Activated CD4-positive, alpha-beta T cell treated with anti-CD3 and anti-CD28 coated beads, Interleukin-2, amount 50 U/mL, for 24 hours (primary cell): ENCODE measurements around the gene FSTL5.

Experiments used
- DNase-seq, 2 donors: peaks; one replicate each; pipeline ENCODE4 v3.0.0-alpha.2; 2020; ENCODE audit warnings: low read depth in 1 of 2, low spot score in 1 of 2

FSTL5 gene

DNA sequence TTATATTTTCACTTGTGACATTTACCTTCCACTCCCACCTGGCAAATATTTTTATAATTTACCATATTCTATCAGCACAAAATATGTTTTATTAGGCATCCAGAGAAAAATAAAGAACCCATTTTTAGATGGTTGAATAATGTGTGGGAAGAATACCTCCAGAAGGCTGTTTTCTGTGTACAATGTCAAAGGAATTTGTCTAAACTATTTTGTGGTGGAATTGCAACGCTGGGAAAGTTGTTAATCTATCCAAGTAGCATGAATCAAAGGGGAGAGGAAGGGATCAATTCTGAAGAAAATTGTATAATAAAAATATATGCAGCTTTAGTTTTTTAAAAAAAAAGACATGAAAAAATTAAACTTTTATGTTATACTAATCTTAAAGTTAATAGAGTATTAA is 706.5 kb downstream of the FSTL5 start:
- no peak for DNase-seq

DNA sequence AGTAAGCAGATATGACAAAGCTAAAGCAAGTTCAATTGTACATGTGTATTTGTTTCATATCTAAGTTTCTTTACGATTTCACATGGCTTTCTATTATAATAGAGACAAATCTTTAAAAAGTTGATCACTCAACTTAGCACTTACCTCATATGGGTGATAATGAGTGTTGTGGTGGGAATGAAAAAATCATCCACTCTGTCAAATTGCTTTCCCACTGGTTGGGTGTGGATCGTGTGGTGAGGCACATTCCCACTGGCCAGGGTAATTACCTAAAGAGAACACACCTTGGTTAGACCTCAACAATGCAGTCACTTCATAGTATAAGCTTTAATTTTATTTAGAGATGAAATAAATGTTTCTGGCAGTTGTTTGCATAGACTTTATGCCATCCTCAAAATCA is 708.9 kb downstream of the FSTL5 start:
- no peak for DNase-seq

DNA sequence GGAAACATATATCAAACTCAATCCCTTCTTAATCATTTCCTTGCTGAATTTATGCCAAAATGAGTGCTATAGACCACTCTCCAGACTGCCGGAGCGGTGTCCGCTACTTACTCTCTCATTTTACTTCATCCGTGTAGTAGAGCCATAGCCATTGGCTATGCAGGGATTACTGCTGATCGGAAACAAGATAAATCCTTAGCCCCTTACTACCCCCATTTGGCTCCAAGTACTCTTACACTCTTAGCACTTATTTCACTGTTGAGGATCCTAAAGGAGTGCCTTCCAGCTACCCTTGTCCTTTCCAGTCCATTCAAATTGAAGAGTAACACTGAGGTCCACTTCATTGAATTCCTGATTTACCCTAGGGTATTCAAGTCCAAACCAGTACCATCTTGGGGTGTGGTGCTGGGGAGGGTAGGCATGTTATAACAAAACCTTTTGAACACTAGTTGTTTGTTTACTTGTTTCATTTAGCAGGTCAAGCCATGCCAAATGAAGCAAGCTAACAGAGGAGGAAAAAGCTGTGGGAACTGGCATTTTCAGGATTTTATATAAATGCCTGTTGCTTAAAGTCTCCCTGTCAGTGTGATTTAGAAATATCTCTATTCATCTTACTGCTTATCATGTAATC is 715.1 kb downstream of the FSTL5 start:
- DNase-seq: no peak

DNA sequence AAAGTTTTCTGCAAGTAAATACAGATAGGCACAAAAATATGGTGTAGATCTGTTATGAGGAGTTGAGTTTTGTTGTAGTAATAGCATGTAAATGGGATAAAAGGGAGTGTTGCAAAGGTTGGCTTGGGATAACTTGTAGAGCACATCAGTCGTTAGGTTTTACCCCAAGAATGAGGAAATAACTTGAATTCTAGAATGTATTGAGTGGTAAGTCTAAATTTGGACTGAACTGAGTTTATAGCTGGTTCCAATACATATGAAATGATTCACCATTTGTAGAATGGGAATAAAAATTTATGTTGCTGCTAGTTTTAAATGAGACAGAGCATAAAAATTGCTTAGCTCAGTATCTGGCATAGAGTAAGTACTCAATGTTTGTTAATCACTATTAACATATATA is 719.2 kb downstream of the FSTL5 start:
- DNase-seq: no peak

DNA sequence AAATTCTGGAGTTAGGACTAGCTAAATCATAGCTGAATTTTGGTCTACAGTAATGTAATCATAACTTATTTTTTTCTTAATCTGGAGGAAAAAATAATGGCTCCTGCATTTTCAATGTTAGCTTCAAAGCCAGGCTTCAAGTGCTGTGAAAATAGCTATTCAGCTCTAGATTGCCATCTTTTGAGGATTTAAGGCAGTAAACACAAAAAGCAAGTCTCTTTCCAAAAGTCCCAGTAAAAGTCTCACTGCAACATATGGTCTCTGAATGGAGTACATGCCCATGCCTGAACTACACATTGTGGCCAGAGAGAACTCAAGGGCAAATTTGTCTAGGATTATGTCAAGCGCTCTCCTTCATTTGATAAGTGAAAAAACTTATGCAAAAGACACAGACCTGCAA is 720.9 kb downstream of the FSTL5 start:
- no peak for DNase-seq

DNA sequence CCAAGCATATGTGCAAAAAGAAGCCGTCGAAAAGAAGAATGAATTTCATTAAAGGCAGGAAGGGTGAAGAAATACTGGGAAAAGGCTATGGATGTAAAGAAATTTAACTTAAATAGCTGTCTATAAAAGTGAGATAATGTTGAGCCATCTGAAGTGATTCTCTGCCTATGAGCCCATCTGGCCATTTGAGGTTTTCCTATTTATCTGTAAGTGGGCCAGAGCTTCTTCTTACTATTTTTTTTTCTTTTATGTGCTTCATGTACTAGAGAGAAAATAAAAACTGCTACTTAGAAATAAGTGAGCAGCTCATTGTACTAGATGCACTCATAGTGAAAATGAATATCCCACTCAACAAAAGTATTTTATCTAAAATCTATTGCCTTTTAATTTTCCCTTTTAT is 725.7 kb downstream of the FSTL5 start:
- DNase-seq: no peak

DNA sequence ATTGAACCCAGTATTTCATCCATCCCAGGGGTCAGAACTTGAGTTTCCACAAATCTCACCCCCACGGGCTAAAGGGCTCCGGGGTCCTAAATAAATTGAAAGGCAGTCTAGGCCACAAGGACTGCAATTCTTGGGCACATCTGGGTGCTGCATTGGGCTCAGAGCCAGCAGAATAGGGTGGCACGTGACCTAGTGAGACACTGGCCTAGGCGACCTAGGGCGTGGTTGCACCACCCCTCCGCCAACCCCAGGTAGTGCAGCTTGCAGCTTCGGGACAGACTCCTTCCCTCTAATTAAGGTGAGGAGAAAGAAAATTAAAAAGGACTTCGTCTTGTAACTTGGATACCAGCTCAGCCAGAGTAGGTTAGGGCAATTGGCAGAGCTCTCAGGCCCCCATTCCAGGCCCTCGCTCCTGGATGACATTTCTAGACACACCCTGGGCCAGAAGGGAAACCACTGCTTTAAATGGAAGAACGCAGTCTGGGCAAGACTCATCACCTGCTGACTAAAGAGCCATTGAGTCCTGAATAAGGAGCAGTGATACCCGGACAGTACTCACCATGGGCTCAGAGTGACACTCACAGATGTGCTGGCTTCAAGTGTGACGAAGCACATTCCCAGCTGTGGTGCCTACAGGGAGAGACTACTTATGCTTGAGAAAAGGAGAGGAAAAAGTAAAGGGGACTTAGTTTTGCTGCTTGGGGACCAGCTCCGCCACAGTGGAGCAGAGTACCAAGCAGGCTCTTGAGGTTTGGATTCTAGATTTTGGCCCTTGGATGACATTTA is 735.4 kb downstream of the FSTL5 start:
- no peak for DNase-seq

DNA sequence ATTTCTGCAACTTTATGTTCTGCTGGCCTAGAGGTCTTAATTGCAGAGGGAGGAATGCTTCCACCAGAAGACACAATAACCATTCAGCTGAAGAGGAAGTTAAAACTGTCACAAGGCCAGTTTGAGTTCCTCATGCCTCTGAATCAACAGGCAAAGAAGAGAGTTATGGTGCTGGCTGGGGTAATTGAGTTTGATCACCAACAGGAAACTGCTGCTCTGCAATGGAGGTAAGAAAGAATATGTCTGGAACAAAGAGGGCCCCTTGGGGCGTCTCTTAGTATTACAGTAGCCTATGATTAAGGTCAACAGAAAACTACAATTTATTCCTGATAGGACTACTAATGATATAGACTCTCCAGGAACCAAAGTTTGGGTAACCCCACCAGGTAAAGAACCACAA is 744.0 kb downstream of the FSTL5 start:
- DNase-seq: no peak

DNA sequence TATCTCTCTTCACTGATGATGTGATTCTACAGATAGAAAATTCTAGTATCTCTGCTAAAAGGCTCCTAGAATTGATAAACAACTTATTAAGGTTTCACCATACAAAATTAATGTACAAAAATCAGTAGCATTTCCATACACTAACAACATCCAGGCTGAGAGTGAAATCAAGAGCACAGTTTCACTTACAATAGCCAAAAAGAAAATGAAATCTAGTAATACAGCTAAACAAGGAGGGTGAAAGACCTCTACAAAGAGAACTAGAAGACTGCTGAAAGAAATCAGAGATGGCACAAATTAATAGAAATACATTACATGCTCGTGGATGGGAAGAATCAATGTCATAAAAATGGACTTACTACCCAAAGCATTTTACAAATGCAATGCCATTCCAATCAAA is 751.9 kb downstream of the FSTL5 start:
- DNase-seq: no peak

DNA sequence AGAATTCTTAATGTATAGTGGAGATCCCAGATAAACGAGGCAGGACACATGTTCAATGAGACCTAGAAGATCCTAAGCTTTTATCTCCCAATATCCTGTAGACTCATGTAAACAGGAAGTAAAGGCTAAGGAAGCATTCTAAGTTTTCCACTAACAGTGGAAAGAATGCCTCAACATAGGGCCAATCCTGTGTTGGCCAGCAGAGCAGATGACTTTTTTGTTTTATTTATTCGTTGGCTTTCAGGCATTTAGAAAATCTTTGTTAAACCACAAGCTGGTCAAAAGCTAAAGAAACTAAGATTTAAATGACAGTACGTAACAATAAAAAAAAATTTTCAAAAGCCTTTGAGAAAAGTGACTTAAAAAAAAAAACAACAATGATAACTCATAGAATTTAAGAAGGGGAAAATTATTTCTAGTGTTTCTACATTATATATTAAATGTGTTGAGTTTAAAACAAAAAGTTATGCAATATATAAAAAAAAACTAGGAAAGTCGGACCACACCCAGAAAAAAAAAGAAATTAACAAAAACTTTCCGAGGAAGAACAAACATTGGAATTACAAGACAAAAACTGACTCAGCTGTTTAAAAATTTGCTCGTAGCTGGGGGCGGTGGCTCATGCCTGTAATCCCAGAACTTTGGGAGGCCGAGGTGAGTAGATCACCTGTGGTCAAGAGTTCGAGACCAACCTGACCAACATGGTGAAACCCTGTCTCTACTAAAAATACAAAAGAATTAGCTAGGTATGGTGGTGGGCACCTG is 759.3 kb downstream of the FSTL5 start:
- DNase-seq: no peak

DNA sequence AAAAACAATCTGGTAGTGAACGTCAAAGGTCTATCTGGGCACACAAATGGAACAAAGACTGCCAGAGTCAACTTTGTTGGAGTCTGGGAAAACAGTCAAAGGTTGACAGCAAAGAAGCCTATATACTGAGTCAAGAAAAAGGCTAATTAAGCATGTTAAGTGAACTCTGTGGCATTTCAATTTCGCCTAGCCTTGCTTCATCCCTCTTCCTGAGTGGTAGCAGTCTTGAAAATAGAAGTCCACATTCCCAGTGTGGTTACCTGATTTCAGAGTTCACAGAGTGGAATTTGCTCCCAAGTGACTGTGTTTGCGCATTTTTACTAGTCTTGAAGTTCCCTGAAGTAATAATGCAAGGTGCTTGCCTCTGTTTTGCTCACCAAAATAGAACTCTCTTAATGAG is 760.0 kb downstream of the FSTL5 start:
- no peak for DNase-seq

DNA sequence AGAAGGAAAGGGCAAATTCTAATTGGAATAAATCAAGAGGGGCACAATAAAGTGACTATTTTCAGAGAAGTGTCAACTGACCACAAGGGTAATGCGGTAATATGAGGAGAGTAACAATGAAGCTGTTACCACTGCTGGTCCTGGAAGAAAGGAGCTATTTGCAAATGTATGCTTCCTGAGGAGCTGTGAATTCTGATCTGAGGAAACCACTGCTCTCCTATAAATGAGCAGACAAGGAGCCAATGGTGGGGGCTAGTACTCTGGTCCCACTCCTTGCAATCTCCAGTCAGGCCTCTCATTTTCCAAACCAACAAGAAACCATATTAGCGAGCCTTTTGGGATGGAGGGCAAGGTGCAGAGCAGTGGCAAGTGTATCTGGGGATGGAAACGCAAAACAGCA is 770.2 kb downstream of the FSTL5 start:
- no peak for DNase-seq

DNA sequence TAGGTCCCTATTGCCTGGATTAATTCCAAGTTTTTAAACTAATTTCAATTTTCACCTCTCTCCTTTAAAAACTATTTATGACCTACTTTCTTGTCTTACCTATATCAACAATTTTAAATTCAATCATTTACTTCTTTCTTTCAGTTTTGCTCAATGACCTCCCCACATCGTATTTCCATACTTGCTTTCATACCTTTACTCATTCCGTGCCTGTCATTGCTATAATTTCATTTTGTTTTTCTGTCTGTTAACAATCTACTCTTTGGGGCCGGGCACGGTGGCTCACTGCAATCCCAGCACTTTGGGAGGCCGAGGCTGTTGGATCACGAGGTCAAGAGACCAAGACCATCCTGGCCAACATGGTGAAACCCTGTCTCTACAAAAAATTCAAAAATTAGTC is 781.1 kb downstream of the FSTL5 start:
- DNase-seq: no peak

DNA sequence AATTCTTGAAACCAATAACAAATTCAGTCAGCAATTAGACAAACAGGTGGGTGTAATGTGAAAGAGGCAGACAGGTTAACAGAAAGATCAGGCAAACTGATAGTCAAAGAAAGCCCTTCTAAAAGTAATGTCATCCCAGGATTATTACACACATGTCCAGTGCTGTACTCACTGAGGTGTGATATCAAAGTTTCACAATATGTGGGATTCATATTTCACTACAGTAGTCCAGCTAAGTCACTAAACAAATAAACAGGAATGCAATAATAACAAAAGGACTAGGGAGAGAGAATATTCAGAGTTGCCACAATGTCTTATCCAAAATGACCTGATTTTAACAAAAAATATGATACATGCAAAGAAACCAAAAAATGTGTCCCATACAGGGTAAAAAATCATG is 787.5 kb downstream of the FSTL5 start:
- no peak for DNase-seq

DNA sequence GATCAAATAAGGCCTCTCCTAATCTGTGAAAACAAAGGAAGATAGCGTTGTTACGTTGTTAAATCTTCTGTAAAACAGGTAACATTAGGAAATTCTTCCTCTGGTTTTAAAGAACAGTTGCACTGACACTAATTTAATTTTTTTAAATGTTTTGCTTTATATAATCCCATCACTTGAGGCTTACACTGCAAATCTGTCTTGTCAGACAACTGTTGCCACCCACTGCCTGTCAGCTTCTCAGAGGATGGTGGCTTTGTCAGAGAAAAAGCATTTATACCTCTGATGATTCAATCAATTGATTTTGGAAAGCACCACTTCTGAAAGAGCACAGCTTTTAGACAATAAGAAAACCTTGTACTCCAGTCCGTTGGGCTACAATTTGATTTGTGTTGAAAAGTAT is 799.1 kb downstream of the FSTL5 start:
- DNase-seq: no peak

DNA sequence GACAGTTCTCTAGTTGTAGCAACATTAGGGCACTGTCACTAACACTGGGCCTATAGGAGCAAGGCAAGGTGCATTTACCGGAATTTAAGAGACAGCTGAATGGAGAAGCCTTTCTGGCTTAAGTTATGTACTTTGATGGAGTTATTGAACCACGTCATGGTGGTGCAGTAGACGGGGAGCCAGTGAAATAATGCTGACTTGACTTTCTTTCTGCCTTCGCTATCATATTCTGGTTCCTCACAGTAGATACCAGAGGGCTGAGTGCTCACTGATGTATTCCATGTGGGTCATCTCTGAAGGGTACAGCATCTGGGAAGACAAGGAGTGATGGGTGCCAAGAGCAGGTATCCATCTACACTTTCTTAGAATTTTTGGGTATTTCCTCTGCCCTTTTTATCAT is 802.8 kb downstream of the FSTL5 start:
- DNase-seq: no peak

DNA sequence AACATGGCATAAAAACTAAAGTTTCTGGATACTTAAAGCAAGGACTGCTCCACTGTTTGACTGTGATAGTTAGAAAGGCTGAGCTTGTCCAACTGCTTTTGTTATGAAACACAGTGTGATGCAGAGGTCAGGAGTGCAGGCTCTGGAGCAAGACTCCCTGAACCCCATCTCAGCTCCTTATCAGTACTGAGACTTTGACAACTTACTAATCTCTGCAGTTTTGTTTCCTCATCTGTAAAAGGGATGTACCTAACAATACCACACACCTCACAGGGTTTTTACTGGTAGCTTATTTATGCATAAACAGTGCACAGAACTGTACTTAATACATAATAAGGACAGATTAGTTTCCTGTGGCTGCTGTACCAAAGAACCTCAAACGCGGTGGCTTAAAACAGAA is 804.3 kb downstream of the FSTL5 start:
- no peak for DNase-seq

DNA sequence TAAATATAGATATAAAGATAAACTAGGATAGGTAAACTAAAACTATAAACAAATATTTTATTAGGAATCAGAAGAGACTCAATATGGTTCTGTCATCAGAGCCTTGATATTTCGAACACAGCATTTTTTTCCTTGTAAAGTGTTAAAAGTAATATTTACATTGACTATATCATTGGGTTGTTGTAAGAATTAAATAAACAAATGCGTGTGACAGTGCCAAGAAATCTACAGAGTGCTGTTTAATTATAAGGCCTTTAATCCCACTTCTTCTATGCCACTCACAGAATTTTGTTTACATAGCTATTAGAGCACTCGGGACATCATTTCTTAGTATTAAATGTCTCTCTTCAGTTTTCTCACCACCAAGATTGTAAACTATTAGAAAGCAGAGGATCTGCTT is 807.4 kb downstream of the FSTL5 start:
- DNase-seq: no peak

DNA sequence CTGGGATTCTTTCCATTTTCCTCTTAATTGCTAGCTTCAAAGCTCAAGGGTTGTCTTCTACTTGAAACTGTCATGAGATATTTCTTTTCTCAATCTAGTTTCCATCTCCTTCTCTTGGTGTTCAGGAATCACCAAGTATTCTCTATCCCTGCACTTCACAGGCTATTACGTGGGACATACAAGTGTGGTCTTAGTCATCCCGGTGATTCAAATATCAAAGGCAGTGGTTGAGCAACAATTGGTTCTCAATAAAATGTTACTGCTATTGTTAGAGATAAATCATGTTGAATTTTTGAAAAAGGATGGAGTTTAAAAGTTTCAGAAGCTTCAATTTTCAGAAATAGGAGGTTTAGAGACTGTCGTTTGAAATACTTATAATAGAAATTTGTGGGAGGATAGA is 812.9 kb downstream of the FSTL5 start:
- DNase-seq: no peak

DNA sequence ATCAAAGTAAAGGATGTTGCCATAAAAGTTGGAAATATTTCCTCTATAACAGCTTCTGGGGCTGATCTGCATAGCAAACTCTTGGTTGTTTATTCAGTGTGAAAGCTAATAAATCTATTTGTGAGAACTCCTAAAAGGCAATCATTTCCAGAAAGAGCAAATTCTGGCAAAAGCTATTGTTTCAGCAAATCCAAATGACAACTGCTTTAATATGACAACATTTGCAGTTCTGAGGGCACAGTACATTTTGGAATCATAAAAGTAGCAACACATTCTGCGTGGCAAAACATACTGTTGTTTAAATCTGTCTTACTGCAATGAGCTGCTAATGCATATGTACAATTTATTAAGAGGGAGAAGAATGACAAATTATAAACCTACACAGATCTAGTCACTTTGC is 818.1 kb downstream of the FSTL5 start:
- DNase-seq: no peak

DNA sequence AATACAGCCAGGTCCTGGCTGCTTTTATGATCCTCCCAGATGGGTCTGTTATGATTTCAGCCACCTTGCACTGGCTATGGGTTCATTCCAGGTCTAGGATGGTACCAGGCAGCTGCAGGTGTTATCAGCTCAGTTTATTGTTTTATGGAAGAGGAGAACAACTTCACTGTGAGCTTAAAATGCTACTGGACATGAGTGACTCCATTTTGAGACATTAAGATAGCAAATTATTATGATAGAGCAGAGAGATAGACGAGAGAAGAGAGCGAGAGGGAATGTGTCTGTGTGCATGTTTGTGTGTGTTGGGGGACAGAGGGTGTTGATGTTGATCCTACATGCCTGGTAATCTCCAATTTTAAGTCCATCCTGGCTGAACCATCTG is 820.2 kb downstream of the FSTL5 start:
- no peak for DNase-seq

DNA sequence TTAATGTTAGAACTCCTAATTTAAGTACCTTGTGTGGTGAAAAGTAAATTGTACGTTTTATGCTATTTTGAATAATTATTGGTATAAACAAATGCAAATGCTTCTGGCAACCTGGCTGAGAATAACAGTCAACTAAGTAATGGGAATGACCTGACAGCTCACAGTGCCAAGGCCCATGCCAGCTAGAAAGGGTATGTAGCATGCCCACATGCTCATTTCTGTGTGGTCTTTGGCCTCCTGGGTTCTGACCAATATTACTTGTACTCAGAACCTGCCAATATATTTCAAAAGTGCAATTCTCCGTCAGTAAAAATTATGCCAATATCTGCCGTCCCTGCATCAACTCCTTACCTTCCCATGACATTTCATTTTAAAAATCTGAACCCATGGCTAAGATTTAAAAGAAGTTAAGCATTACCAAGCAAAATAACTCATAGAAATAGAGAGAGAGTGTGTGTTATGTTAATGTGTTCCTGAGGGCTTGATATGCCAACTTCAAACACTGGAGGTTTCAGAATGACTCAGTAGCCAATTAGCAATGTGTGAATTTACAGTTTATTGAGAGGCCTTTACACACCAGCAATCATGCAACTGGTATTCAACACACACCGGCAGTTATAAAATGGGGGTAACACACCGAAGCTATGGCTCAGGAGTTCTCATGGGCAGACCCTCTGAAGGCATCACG is 820.8 kb downstream of the FSTL5 start:
- DNase-seq: no peak
